KOPT-K1 (cell line): Measurements from ENCODE around the gene MRPS34.
"Not testable (repeated sequence)": the region's sequence is repeated elsewhere in the genome, so short reads cannot be mapped to it uniquely, and the experiment has no call there.

Source experiments
- H3K27ac ChIP-seq: fragments of 200-600 bp; sonication (generic); 2 replicates; pipeline ENCODE4 v1.5.1; 2016; ENCODE audit warnings: antibody characterized with exemption, mild to moderate bottlenecking, low read depth, low read length; ENCODE audit not compliant: poor library complexity, severe bottlenecking
- H3K36me3 ChIP-seq: fragments of 200-600 bp; sonication (generic); 2 replicates; pipeline ENCODE4 v1.5.1; 2017; ENCODE audit warnings: antibody characterized with exemption, mild to moderate bottlenecking, low read length, moderate library complexity; ENCODE audit not compliant: insufficient read depth
- H3K9me3 ChIP-seq: fragments of 200-600 bp; sonication (generic); 2 replicates; pipeline ENCODE4 v1.5.1; 2017; ENCODE audit warnings: antibody characterized with exemption, low read length, mild to moderate bottlenecking; ENCODE audit not compliant: insufficient read depth, poor library complexity, severe bottlenecking

The MRPS34 gene

DNA sequence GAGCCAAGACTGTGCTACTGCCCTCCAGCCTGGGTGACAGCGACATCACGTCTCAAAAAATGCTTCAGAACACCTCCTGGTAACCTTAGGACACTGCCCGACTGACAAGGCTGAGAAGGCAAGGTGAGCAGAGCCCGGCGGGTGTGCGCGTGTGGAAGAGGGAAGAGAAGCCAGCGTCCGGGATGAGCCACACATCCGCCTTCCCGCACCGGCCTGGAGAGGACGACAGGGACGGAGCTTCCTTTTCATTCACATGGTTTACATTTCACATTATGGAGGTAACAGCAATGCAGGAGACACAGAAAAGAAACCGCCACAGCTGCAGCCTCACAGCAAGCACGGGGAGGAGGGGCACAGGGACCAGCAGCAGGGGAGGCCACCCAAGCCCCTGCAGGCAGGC is 37.2 kb upstream of the MRPS34 start:
- peaks cover 41% of the 10 kb centered on the region; the same call in 1 of the 2 replicates for H3K36me3 ChIP-seq
- no peak overlapping the region for H3K27ac ChIP-seq
- no peaks in the 10 kb centered on the region for H3K9me3 ChIP-seq

DNA sequence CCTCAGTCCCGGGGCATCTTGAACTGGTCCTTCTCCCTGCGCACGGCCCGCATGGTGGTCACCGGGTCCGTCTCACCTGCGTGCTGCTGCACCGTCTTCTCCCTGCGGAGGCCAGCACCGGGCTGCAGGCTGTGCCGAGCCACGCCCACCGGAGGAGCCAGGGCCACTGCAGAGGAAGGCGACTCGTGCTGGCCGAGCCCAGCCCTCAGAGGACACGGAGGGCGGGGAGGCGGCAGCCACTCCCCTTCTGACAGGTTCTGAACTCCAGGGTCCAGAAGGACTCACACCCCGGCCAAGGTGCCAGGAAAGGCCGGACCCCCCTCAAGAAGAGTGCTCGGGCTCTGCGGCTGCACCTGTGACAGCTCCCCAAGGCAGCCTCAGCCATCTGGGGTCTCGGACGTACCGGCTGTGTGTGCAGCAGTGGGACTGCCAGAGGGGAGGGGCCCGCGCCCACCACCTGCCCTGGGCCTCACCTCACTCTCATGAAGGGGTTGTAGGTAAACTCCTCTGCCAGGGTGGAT is 36.4 kb upstream of the MRPS34 start:
- H3K27ac ChIP-seq = no peak overlapping the region
- peaks cover 41% of the 10 kb centered on the region; the same call in 1 of the 2 replicates for H3K36me3 ChIP-seq
- no peaks in the 10 kb centered on the region for H3K9me3 ChIP-seq

DNA sequence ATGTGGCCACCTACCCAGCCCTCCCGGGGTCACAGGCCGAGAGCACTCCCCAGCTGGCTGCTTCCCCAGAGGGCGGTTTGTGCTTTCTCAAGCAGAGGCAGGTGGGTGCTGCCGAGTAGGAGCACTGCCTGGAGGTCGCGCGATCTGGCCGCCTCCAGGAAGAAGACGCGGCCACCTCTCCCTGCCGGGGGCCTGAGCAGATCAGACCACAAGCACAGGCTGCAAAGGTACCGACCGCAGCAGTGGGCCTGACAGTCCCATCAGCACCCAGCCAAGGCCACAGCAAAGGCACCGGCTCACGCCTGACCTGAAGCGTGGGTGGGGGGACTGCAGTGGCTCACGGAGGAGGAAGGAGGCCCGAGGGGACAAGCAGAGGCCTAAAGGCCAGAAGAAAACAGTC is 35.8 kb upstream of the MRPS34 start:
- peaks cover 35% of the 10 kb centered on the region; the same call in 1 of the 2 replicates for H3K36me3 ChIP-seq
- H3K27ac ChIP-seq = no peak overlapping the region
- H3K9me3 ChIP-seq = no peaks in the 10 kb centered on the region

DNA sequence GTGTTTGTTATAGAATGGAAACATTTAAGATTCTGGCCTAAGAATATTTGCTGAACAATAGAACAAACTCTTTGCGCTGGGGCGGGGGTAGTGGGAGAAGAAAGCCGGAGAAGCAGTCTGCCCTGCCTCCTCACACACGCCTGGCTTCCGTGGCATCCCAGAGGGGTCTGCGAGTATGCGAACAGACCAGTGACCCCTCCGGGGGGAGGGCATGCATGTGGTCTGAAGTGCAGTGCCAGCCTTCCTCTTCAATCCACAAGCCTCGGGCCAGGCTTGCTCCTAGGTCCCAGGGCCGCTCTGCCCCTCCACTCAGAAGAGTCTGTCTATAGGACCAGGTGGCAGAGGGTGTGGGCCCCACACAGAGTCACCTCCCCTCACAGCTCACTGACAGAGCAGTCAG is 34.7 kb upstream of the MRPS34 start:
- Histone ChIP-seq H3K36me3 (peaks cover 31% of the 10 kb centered on the region; the same call in 1 of the 2 replicates), H3K27ac (no peak overlapping the region), H3K9me3 (no peaks in the 10 kb centered on the region)

DNA sequence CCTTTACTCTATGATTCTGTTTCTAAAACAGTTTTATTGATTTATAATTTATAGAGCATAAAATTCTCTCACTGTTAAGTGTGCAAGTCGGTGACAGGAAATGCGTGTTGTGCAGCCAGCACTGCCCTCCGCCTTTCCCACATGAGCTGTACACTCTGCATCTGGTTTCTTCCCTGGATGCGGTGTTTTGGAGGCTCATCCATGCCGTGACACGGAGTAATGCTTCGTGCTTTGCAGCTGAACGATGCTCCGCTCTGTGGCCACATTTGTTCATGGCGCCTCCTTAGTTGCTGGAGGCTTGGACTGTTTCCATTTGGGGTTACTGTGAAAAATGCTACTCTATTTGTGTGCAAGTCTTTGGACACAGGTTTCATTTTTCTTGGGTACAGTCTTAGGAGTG is 27.8 kb upstream of the MRPS34 start:
- Histone ChIP-seq H3K27ac (no peak overlapping the region), H3K9me3 (peaks cover 30% of the 10 kb centered on the region), H3K36me3 (no peaks in the 10 kb centered on the region; the same call in 1 of the 2 replicates)

DNA sequence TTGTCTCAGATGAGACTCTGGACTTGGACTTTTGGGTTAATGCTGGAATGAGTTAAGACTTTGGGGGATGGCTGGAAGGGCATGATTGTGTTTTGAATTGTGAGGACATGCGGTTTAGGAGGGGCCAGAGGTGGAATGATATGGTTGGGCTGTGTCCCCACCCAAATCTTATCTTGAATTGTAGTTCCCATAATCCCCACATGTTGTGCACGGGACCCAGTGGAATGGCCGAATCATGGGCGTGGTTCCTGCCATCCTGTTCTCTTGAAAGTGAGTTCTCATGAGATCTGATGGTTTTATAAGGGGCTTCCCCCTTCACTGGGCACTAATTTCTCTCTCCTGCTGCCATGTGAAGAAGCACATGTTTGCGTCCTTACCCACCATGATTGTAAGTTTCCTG is 26.3 kb upstream of the MRPS34 start:
- H3K27ac ChIP-seq, H3K36me3 ChIP-seq: not testable (repeated sequence)
- peaks cover 30% of the 10 kb centered on the region for H3K9me3 ChIP-seq

DNA sequence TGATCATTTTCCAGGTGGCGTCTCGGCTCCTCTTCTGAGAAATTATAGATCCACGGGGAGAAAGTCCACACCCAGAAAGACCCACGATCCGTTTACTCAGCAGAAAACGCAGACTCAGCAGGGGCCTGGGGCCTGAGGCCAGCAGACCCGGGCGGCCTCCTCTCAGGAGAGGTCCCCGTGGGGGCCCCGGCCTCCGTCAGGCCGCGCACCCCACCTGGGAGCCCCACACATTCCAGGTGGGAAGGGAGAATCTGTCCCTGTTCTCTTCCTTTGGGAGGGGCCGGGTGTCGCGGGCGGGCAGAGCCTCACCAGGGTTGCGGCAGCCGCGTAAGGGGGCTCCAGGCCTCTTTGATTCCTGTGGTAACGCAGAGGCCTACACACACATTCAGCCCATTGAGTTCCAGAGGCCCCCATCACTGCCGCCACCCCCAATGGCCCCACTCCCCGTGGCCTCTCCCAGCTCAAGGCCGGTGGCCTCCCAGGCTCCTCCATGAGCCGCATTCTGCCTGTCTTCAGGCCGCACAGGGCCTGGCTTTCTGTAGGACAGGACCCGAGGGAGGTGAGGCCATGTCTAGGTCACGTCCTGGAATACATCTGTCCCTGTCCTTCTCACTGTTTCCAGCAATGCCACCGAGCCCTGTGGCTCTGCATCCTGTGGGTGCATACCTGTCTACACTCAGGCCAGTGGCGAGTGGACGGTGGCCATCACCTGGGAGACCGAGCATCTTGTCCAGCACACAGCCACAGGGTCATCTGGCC is 22.2 kb upstream of the MRPS34 start:
- Histone ChIP-seq H3K9me3 (peaks cover 30% of the 10 kb centered on the region), H3K36me3 (peaks cover 25% of the 10 kb centered on the region; the same call in 1 of the 2 replicates), H3K27ac (no peak overlapping the region)

DNA sequence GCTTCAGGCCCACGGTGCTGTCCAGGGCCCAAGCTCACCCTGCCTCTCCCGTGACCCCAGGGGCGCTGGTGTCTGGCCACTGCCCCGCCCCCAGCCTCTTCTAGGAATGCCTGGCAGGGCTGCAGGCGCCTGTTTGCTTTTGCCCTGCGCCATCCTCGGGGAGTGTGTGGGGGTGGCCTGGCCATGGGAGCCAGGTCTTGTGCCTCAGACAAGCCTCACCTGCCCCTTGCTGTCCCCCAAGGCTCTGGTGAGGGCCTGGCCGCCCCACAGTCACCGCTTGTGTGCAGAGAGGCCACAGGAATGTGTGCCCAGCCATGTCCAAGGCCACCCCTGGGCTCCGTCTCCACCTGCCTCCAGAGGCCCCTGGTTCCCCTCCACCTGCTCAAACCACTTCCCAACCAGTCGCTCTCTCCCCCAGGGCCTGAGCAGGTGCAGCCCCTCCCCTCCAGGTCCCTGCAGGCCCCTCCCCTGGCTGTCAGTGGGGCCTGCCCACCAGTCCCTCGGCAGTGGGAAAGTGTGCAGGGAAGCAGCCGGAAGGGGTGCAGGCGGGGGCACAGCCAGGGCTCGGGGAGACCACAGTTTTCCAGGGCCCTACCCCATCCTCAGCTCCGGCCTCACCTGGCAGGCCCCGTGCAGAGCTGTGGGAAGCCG is 21.4 kb upstream of the MRPS34 start:
- Histone ChIP-seq H3K27ac (no peak overlapping the region), H3K36me3 (peaks cover 33% of the 10 kb centered on the region; the same call in 1 of the 2 replicates), H3K9me3 (peaks cover 23% of the 10 kb centered on the region)

DNA sequence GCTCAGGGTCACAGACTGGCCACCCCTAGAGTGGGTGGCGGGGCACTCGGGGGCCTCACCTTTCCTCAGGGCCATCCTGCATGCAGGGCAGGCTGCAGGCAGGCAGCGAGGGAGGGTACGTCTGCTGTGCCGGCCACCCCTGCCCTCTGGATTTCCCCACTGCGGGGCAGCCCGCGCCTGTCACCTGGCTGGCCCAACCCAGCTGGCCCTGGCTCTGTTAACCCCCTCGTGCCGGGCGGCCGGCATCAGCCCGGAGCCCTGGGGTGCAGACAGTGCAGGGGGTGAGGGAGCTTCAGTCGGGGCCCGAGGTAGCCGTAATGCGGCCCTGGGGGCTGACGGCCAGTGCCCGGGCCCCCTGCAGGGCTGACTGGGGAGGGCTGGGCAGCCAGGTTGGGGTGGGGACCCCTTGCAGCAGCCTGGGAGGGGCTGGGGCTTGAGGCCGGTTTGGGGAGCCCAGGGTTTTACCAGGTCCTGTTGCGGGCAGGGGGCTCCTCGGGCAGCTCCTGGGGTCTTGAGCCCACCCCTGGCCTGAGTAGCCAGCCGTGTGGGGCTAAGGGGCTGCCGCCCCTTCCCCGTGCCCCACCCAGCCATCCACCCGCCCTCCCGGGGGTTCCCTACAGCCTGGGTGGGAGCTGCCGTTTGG is 20.8 kb upstream of the MRPS34 start, which contains the start of gene IGFALS:
Gene IGFALS (minus strand): TSS at position 128 of the 643 bp plus-strand sequence. CDS start 53 bp downstream, at position 75.
- Histone ChIP-seq H3K9me3 (peaks cover 16% of the 10 kb centered on the region), H3K36me3 (peaks cover 39% of the 10 kb centered on the region), H3K27ac (no peak within 1 kb of the TSS)

DNA sequence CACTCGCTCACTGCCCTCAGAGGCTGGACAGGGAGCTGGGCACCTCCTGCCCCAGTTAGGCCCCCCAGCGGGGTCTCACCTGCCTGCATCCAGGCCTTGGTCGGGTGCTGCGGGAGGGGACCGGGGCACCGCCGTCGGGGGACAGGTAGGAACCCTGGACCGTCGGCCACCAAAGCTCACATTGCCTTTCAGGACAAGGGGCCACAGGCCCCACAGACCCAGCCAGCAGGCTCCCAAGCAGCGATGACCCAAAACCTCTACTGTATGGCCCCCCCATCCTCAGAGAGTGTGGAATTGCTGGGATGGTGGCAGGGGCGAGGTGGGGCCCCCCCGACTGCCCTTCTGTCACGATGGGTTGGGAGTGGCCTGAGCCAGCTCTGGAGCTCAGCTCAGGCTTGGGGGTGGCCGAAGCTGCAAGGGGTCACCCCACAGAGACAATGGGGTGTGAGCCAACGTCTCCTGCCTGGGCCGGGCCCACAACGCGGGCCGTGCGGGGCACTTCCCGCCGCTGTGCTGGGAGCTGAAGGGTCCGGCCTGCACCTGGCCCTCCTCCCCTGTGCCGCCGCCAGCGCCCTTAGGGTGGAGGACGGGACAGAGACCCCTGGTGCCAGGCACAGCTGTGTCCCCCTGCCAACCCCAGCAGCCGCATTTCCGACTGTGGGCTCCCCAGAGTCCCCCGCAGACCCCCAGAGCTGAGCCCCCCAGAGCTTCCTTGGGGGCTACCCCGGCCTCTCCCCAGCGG is 20.1 kb upstream of the MRPS34 start:
- H3K9me3 ChIP-seq = peaks cover 10% of the 10 kb centered on the region

DNA sequence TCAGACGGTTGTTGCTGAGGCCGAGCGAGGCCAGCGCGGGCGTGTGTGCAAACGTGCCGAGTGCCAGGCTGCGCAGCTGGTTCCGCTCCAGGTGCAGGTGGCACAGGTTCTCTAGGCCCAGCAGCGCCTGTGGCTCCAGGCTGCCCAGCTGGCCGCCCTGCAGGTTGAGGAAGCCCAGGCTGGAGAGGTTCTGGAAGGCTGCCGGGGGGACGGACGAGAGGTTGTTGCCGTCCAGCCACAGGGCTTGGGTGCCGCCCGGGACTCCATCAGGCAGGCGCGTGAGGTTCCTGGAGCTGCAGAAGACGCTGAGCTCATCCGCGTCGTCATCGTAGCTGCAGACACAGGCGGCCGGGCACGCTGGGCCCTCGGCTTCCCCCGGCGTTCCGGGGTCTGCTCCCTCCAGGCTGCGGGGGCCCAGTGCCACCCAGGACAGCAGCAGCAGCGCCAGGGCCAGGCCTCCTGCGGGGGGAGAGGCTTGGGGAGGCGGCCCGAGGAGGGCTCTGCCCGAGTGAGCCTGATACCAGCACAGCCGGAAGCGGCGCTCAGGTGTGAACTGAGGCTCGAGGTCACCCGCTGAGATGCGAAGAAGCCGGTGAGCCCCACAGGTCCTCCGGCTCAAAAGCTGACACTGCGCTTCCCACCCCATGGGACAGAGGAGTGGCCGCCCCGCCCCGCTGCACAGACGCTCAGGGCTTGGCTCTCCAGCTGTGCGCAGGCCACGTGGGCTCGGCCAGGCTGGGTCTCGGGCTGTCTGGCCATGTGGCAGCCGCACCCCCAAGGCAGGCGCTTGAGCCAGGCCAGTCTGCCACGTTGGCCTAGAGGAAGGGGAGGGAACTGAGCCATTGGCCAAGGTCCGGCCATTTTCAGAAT is 19.2 kb upstream of the MRPS34 start:
- H3K36me3 ChIP-seq = peaks cover 54% of the 10 kb centered on the region
- H3K9me3 ChIP-seq = peaks cover 1% of the 10 kb centered on the region
- H3K27ac ChIP-seq = no peak overlapping the region

More for the DNA sequence above, 20.1 kb upstream of the MRPS34 start:
- H3K36me3 ChIP-seq = peaks cover 46% of the 10 kb centered on the region
- H3K27ac ChIP-seq = no peak overlapping the region

DNA sequence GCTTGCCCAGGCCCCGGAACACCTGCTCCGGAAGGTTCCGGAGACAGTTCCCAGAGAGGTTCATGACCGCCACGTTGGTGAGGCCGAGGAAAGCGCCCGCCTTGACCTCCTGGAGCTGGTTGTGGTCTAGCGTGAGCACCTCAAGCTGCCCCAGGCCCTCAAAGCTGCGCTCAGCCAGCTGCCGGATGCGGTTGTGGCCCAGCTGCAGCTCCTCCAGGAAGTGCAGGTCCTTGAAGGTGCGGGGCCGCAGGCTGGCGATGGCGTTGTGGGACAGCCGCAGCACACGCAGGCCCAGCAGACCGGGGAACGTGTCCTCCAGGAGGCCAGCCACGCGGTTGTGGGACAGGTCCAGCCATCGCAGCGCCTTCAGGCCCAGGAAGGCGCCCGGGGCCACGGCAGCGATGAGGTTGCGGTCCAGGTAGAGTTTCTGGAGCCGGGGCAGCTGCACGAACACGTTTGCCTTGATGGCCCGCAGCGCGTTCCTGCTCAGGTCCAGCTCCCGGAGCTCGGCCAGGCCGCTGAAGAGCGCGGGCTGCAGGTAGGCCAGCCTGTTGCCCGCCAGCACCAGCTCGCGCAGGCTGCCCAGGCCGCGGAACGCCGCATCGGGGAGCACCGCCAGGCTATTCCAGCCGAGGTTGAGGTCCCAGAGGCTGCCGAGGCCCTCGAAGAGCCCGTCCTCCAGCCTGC is 18.5 kb upstream of the MRPS34 start:
- Histone ChIP-seq H3K36me3 (peaks cover 62% of the 10 kb centered on the region), H3K9me3 (no peaks in the 10 kb centered on the region), H3K27ac (no peak overlapping the region)

DNA sequence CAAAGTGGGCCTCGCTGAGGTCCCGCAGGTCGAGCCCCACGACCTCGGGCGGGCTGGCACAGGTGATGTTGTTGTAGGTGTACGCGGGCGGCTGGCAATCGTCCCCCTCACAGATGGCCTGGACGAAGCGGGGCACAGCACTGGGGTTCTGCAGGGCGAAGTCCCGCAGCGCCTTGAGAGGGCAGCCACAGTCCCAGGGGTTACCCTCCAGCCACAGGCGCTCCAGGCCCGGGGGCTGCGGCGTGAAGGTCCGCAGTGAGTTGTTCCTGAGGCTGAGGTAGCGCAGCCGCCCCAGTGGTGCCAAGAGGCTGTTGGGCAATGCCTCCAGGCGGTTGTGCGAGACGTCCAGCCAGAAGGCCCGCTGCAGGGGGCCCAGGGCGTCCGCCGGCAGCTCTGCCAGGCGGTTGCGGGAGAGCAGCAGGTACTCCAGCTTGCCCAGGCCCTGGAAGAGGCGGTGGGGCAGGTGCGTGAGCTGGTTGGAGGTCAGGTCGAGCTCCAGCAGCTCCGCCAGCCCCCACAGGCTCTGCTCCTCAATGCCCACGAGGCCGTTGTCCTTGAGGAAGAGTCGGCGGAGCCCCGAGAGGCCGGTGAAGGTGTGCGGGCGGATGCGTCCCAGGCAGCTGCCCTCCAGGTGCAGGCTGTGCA is 17.8 kb upstream of the MRPS34 start:
- peaks cover 69% of the 10 kb centered on the region for H3K36me3 ChIP-seq
- no peak overlapping the region for H3K27ac ChIP-seq
- no peaks in the 10 kb centered on the region for H3K9me3 ChIP-seq
